ENCODE measurements around the gene TAPBPL.
"Not testable (repeated sequence)": the region's sequence is repeated elsewhere in the genome, so short reads cannot be mapped to it uniquely, and the experiment has no call there.

TAPBPL gene

GRCh38 chr12:6462234-6462995, 10.6 kb downstream of the TAPBPL start:
- no peak for DNase-seq (ENCODE audit: low spot score)

GRCh38 chr12:6463216-6463615, 11.4 kb downstream of the TAPBPL start:
- no peak for DNase-seq (ENCODE audit: low spot score)

- DNase-seq (ENCODE audit: low spot score), result no peak
Measured at GRCh38 chr12:6463858-6464257, 12.0 kb downstream of the TAPBPL start.

- DNase-seq (ENCODE audit: low spot score), result no peak
Measured at GRCh38 chr12:6464531-6464930, 12.7 kb downstream of the TAPBPL start.

- peak; percentile 82 for DNase-seq (ENCODE audit: low spot score)
Measured at GRCh38 chr12:6465467-6466183, 13.8 kb downstream of the TAPBPL start.

GRCh38 chr12:6466184-6466573, 14.3 kb downstream of the TAPBPL start:
- DNase-seq (ENCODE audit: low spot score), result no peak

- not testable (repeated sequence) for DNase-seq (ENCODE audit: low spot score)
Measured at GRCh38 chr12:6466751-6467150, 14.9 kb downstream of the TAPBPL start.

GRCh38 chr12:6467571-6468282, 15.9 kb downstream of the TAPBPL start:
- not testable (repeated sequence) for DNase-seq (ENCODE audit: low spot score)

GRCh38 chr12:6468283-6468575, 16.4 kb downstream of the TAPBPL start:
- no peak for DNase-seq (ENCODE audit: low spot score)

GRCh38 chr12:6469092-6469491, 17.2 kb downstream of the TAPBPL start:
- DNase-seq (ENCODE audit: low spot score), result no peak

GRCh38 chr12:6469609-6470374, 17.9 kb downstream of the TAPBPL start:
- DNase-seq (ENCODE audit: low spot score), result no peak

- peak; percentile 98 for DNase-seq (ENCODE audit: low spot score)
Measured at GRCh38 chr12:6470375-6471163, 18.7 kb downstream of the TAPBPL start, which contains the start of gene VAMP1. Gene VAMP1, minus strand, starts transcription at chr12:6470677. Its CDS starts 146 bp downstream, at chr12:6470531.

- no peak for DNase-seq (ENCODE audit: low spot score)
Measured at GRCh38 chr12:6471989-6472360, 20.1 kb downstream of the TAPBPL start.

- no peak for DNase-seq (ENCODE audit: low spot score)
Measured at GRCh38 chr12:6472491-6472890, 20.6 kb downstream of the TAPBPL start.

- DNase-seq (ENCODE audit: low spot score), result not testable (repeated sequence)
Measured at GRCh38 chr12:6475233-6475975, 23.6 kb downstream of the TAPBPL start.

- DNase-seq (ENCODE audit: low spot score), result no peak
Measured at GRCh38 chr12:6476489-6476888, 24.6 kb downstream of the TAPBPL start.

GRCh38 chr12:6477601-6478377, 25.9 kb downstream of the TAPBPL start:
- not testable (repeated sequence) for DNase-seq (ENCODE audit: low spot score)

- no peak for DNase-seq (ENCODE audit: low spot score)
Measured at GRCh38 chr12:6478416-6478815, 26.6 kb downstream of the TAPBPL start.

- no peak for DNase-seq (ENCODE audit: low spot score)
Measured at GRCh38 chr12:6488240-6488639, 36.4 kb downstream of the TAPBPL start.

- DNase-seq (ENCODE audit: low spot score), result no peak
Measured at GRCh38 chr12:6489449-6489848, 37.6 kb downstream of the TAPBPL start.
